HG02678 (cell line): Measurements from ENCODE around the gene ACR.

ENCODE experiments used
- ATAC-seq: cut with Tn5 transposase; IDR thresholded peaks from one replicate; pipeline ENCODE4 v1.9.1; 2021; ENCODE audit warnings: mild to moderate bottlenecking, moderate library complexity; ENCODE audit not compliant: unreplicated experiment

ACR gene

GRCh38 chr22:50702821-50703725, 34.9 kb upstream of the ACR start:
- ATAC-seq, result no peak

GRCh38 chr22:50703726-50704509, 34.1 kb upstream of the ACR start:
- ATAC-seq, result no peak

- ATAC-seq, result no peak
These were observed 33.3 kb upstream of the ACR start for GRCh38 chr22:50704510-50705218.

- ATAC-seq, result no peak
These were observed 32.7 kb upstream of the ACR start for GRCh38 chr22:50705219-50705691.

- no peak for ATAC-seq
These were observed 32.1 kb upstream of the ACR start for GRCh38 chr22:50705851-50706351.

GRCh38 chr22:50706481-50707125, 31.4 kb upstream of the ACR start:
- no peak for ATAC-seq

GRCh38 chr22:50708474-50708873, 29.5 kb upstream of the ACR start:
- ATAC-seq, result no peak

GRCh38 chr22:50708996-50709395, 29.0 kb upstream of the ACR start:
- ATAC-seq, result no peak

- ATAC-seq, result no peak
These were observed 27.8 kb upstream of the ACR start for GRCh38 chr22:50710221-50710620.

- no peak for ATAC-seq
These were observed 27.1 kb upstream of the ACR start for GRCh38 chr22:50710886-50711285.

GRCh38 chr22:50711446-50712340, 26.3 kb upstream of the ACR start:
- no peak for ATAC-seq

GRCh38 chr22:50712341-50713007, 25.5 kb upstream of the ACR start:
- no peak for ATAC-seq

- ATAC-seq, result no peak
These were observed 25.0 kb upstream of the ACR start for GRCh38 chr22:50713008-50713385.

- ATAC-seq, result no peak
These were observed 24.4 kb upstream of the ACR start for GRCh38 chr22:50713571-50714056.

- ATAC-seq, result no peak
These were observed 23.9 kb upstream of the ACR start for GRCh38 chr22:50714150-50714549.

- ATAC-seq, result no peak
These were observed 23.3 kb upstream of the ACR start for GRCh38 chr22:50714631-50715179.

GRCh38 chr22:50715250-50715649, 22.8 kb upstream of the ACR start:
- ATAC-seq, result no peak

GRCh38 chr22:50715776-50716175, 22.2 kb upstream of the ACR start:
- no peak for ATAC-seq
